ENCODE measurements around the gene CACUL1. TPM values are rescaled to one million over a fixed set of nuclear protein-coding genes. Genes with fewer than 3 reads are reported as not detected.
"Not testable (repeated sequence)": the region's sequence is repeated elsewhere in the genome, so short reads cannot be mapped to it uniquely, and the experiment has no call there.

CACUL1 gene
- total RNA-seq, 1 donor, result 49.3 TPM

- no peak overlapping the region for H3K4me3 ChIP-seq (ENCODE audit: low read length)
- H3K4me1 ChIP-seq (ENCODE audit: insufficient read depth, low read length), result peaks cover 25% of the 10 kb centered on the region
- no peaks in the 10 kb centered on the region for H3K9me3 ChIP-seq (ENCODE audit: low read depth, low read length)
- no peaks in the 10 kb centered on the region for H3K27me3 ChIP-seq (ENCODE audit: insufficient read depth, low read length)
Measured at GRCh38 chr10:118752409-118752808, 2.4 kb downstream of the CACUL1 start.

- H3K4me3 ChIP-seq (ENCODE audit: low read length), result no peak overlapping the region
- no peaks in the 10 kb centered on the region for H3K9me3 ChIP-seq (ENCODE audit: low read depth, low read length)
- peaks cover 30% of the 10 kb centered on the region for H3K4me1 ChIP-seq (ENCODE audit: insufficient read depth, low read length)
- H3K27me3 ChIP-seq (ENCODE audit: insufficient read depth, low read length), result no peaks in the 10 kb centered on the region
Measured at GRCh38 chr10:118751265-118751664, 3.5 kb downstream of the CACUL1 start.

- Histone ChIP-seq H3K9me3 (ENCODE audit: low read depth, low read length) (no peaks in the 10 kb centered on the region), H3K4me1 (ENCODE audit: insufficient read depth, low read length) (peaks cover 24% of the 10 kb centered on the region), H3K4me3 (ENCODE audit: low read length) (no peak overlapping the region)
Measured at GRCh38 chr10:118748041-118748440, 6.7 kb downstream of the CACUL1 start.

GRCh38 chr10:118746246-118746645 is 8.5 kb downstream of the CACUL1 start:
- Histone ChIP-seq H3K4me3 (ENCODE audit: low read length) (no peak overlapping the region), H3K9me3 (ENCODE audit: low read depth, low read length) (no peaks in the 10 kb centered on the region), H3K27me3 (ENCODE audit: insufficient read depth, low read length) (no peaks in the 10 kb centered on the region), H3K4me1 (ENCODE audit: insufficient read depth, low read length) (peaks cover 22% of the 10 kb centered on the region)

More at GRCh38 chr10:118748041-118748440, 6.7 kb downstream of the CACUL1 start:
- H3K27me3 ChIP-seq (ENCODE audit: insufficient read depth, low read length), result no peaks in the 10 kb centered on the region

GRCh38 chr10:118745056-118745455 is 9.7 kb downstream of the CACUL1 start:
- Histone ChIP-seq H3K4me3 (ENCODE audit: low read length) (no peak overlapping the region), H3K9me3 (ENCODE audit: low read depth, low read length) (no peaks in the 10 kb centered on the region), H3K27me3 (ENCODE audit: insufficient read depth, low read length) (no peaks in the 10 kb centered on the region), H3K4me1 (ENCODE audit: insufficient read depth, low read length) (peaks cover 24% of the 10 kb centered on the region)

GRCh38 chr10:118744346-118744918 is 10.3 kb downstream of the CACUL1 start:
- H3K4me3 ChIP-seq (ENCODE audit: low read length); H3K27me3 ChIP-seq (ENCODE audit: insufficient read depth, low read length); H3K9me3 ChIP-seq (ENCODE audit: low read depth, low read length): not testable (repeated sequence)
- peaks cover 31% of the 10 kb centered on the region for H3K4me1 ChIP-seq (ENCODE audit: insufficient read depth, low read length)

- H3K4me3 ChIP-seq (ENCODE audit: low read length), result no peak overlapping the region
- H3K27me3 ChIP-seq (ENCODE audit: insufficient read depth, low read length), result no peaks in the 10 kb centered on the region
- no peaks in the 10 kb centered on the region for H3K9me3 ChIP-seq (ENCODE audit: low read depth, low read length)
- H3K4me1 ChIP-seq (ENCODE audit: insufficient read depth, low read length), result peaks cover 42% of the 10 kb centered on the region
Measured at GRCh38 chr10:118742782-118743181, 12.0 kb downstream of the CACUL1 start.

GRCh38 chr10:118742032-118742431 is 12.7 kb downstream of the CACUL1 start:
- Histone ChIP-seq H3K4me1 (ENCODE audit: insufficient read depth, low read length) (peaks cover 40% of the 10 kb centered on the region), H3K4me3 (ENCODE audit: low read length) (no peak overlapping the region), H3K9me3 (ENCODE audit: low read depth, low read length) (no peaks in the 10 kb centered on the region), H3K27me3 (ENCODE audit: insufficient read depth, low read length) (no peaks in the 10 kb centered on the region)

- no peaks in the 10 kb centered on the region for H3K27me3 ChIP-seq (ENCODE audit: insufficient read depth, low read length)
- H3K4me3 ChIP-seq (ENCODE audit: low read length), result no peak overlapping the region
- no peaks in the 10 kb centered on the region for H3K9me3 ChIP-seq (ENCODE audit: low read depth, low read length)
- peaks cover 29% of the 10 kb centered on the region for H3K4me1 ChIP-seq (ENCODE audit: insufficient read depth, low read length)
Measured at GRCh38 chr10:118738406-118738805, 16.4 kb downstream of the CACUL1 start.

GRCh38 chr10:118737603-118738302 is 17.0 kb downstream of the CACUL1 start:
- H3K4me3 ChIP-seq (ENCODE audit: low read length), result no peak overlapping the region
- peaks cover 34% of the 10 kb centered on the region for H3K4me1 ChIP-seq (ENCODE audit: insufficient read depth, low read length)
- H3K9me3 ChIP-seq (ENCODE audit: low read depth, low read length), result no peaks in the 10 kb centered on the region
- H3K27me3 ChIP-seq (ENCODE audit: insufficient read depth, low read length), result no peaks in the 10 kb centered on the region

GRCh38 chr10:118735294-118735693 is 19.5 kb downstream of the CACUL1 start:
- Histone ChIP-seq H3K9me3 (ENCODE audit: low read depth, low read length) (no peaks in the 10 kb centered on the region), H3K4me1 (ENCODE audit: insufficient read depth, low read length) (peaks cover 58% of the 10 kb centered on the region), H3K4me3 (ENCODE audit: low read length) (no peak overlapping the region), H3K27me3 (ENCODE audit: insufficient read depth, low read length) (no peaks in the 10 kb centered on the region)

- no peaks in the 10 kb centered on the region for H3K27me3 ChIP-seq (ENCODE audit: insufficient read depth, low read length)
- H3K4me3 ChIP-seq (ENCODE audit: low read length), result no peak overlapping the region
- H3K4me1 ChIP-seq (ENCODE audit: insufficient read depth, low read length), result peaks cover 57% of the 10 kb centered on the region
- no peaks in the 10 kb centered on the region for H3K9me3 ChIP-seq (ENCODE audit: low read depth, low read length)
Measured at GRCh38 chr10:118734475-118734874, 20.3 kb downstream of the CACUL1 start.

- no peaks in the 10 kb centered on the region for H3K27me3 ChIP-seq (ENCODE audit: insufficient read depth, low read length)
- peaks cover 55% of the 10 kb centered on the region for H3K4me1 ChIP-seq (ENCODE audit: insufficient read depth, low read length)
- no peak overlapping the region for H3K4me3 ChIP-seq (ENCODE audit: low read length)
- H3K9me3 ChIP-seq (ENCODE audit: low read depth, low read length), result no peaks in the 10 kb centered on the region
Measured at GRCh38 chr10:118732245-118733165, 22.3 kb downstream of the CACUL1 start.

GRCh38 chr10:118730756-118731456 is 23.9 kb downstream of the CACUL1 start:
- Histone ChIP-seq H3K27me3 (ENCODE audit: insufficient read depth, low read length) (no peaks in the 10 kb centered on the region), H3K4me1 (ENCODE audit: insufficient read depth, low read length) (peaks cover 55% of the 10 kb centered on the region), H3K4me3 (ENCODE audit: low read length) (no peak overlapping the region), H3K9me3 (ENCODE audit: low read depth, low read length) (no peaks in the 10 kb centered on the region)

All from mononuclear cell (primary cell).